Kidney (tissue), 14 donors: ENCODE measurements around the gene CDKL4. TPM values are rescaled to one million over a fixed set of nuclear protein-coding genes. Genes with fewer than 3 reads are reported as not detected.
"Not testable (repeated sequence)": the region's sequence is repeated elsewhere in the genome, so short reads cannot be mapped to it uniquely, and the experiment has no call there.

Source experiments
- DNase-seq, 5 donors: peaks; one replicate each; pipeline ENCODE4 v3.0.0-alpha.2; 2013 to 2020
- FAIRE-seq: peaks from 2 replicates; lab custom pipeline; 2012; peaks lifted over from hg19 to GRCh38; lab: Jason Lieb, UNC
- H3K27ac ChIP-seq, 2 donors: one replicate each; pipeline ENCODE4 v1.7.0; 2013; ENCODE audit warnings: low read depth in 2 of 2, low read length in 2 of 2, inconsistent platforms in 1 of 2
- H3K27me3 ChIP-seq: one replicate; pipeline ENCODE4 v1.7.1; 2013; ENCODE audit warnings: low read length, inconsistent platforms; ENCODE audit not compliant: control insufficient read depth, insufficient read depth
- H3K36me3 ChIP-seq, 3 donors: one replicate each; pipeline versions ENCODE4 v1.7.0 to v1.7.1; 2013; ENCODE audit warnings: low read length in 3 of 3, control low read depth in 1 of 3, inconsistent platforms in 1 of 3; ENCODE audit not compliant: insufficient read depth in 3 of 3, control insufficient read depth in 2 of 3
- H3K4me1 ChIP-seq, 3 donors: one replicate each; pipeline versions ENCODE4 v1.7.0 to v1.7.1; 2013; ENCODE audit warnings: low read length in 3 of 3, inconsistent platforms in 1 of 3, low read depth in 1 of 3; ENCODE audit not compliant: control insufficient read depth in 2 of 3, insufficient read depth in 2 of 3
- H3K4me3 ChIP-seq, 3 donors: one replicate each; pipeline versions ENCODE4 v1.7.0 to v1.8.1; 2013; ENCODE audit warnings: low read length in 3 of 3, control low read depth in 1 of 3, inconsistent platforms in 1 of 3
- H3K9ac ChIP-seq, 3 donors: one replicate each; pipeline versions ENCODE4 v1.7.0 to v1.7.1; 2013; ENCODE audit warnings: low read length in 3 of 3, control low read depth in 1 of 3, inconsistent platforms in 1 of 3
- H3K9me3 ChIP-seq, 3 donors: one replicate each; pipeline versions ENCODE4 v1.7.0 to v1.7.1; 2013; ENCODE audit warnings: low read length in 3 of 3, control low read depth in 1 of 3, inconsistent platforms in 1 of 3; ENCODE audit not compliant: control insufficient read depth in 2 of 3, insufficient read depth in 1 of 3
- CTCF ChIP-seq: IDR thresholded peaks from 3 replicates; pipeline ENCODE4 v1.5.1; 2012; ENCODE audit warnings: mild to moderate bottlenecking, moderate library complexity, borderline replicate concordance; ENCODE audit not compliant: insufficient read depth; ENCODE audit errors: extremely low read depth
- intact Hi-C: fragments of 100-400 bp; cut with DNase I; formaldehyde crosslinking; loops from one replicate; pipeline ENCODE4 v1.11.1; 2022
- polyA plus RNA-seq: library from polyadenylated mRNA; stranded (reverse); fragments of 350-450 nt; fragmentation: Illumina TruSeq; extraction: RNeasy Lipid Tissue Mini Kit (QIAGEN cat#74804); gene quantifications from one replicate; pipeline ENCODE4 v1.2.3, GENCODE V29; 2014; ENCODE audit warnings: low read depth, low replicate concordance; ENCODE audit not compliant: insufficient read depth
- total RNA-seq: library from RNA; stranded (reverse); fragmentation: NEBNext Ultra II Directional; extraction: Animal tissue kit (Norgen Biotek cat#: 25700); gene quantifications from one replicate; pipeline ENCODE4 v1.2.1, GENCODE V29; 2021
- donor health status: control.
- donor health status: control.
- donor health status: control.
- donor health status: control.
- donor health status: control.
- donor health status: DM: yes; HTN: yes; CAD: no.
- donor health status: Normal renal cell carcinoma (clear cell type).

CDKL4 gene
- total and polyA plus RNA-seq, 2 donors from 2014 or later: 1.2 TPM; not detected in 1

GRCh38 chr2:39156107-39156506 lies 87.7 kb downstream of the CDKL4 start:
- peak; percentile 44 for FAIRE-seq
- no peak overlapping the region for H3K27ac ChIP-seq
- H3K9ac ChIP-seq: no peak overlapping the region
- no peaks in the 10 kb centered on the region for H3K4me1 ChIP-seq
- intact Hi-C loops: no loop called here
- no peaks in the 10 kb centered on the region for H3K9me3 ChIP-seq
- TF ChIP-seq CTCF: no peak
- no peak overlapping the region for H3K4me3 ChIP-seq
- no peaks in the 10 kb centered on the region for H3K27me3 ChIP-seq
- H3K36me3 ChIP-seq: no peaks in the 10 kb centered on the region
- DNase-seq: no peak

- H3K27me3 ChIP-seq, H3K36me3 ChIP-seq, FAIRE-seq, H3K9me3 ChIP-seq, H3K4me1 ChIP-seq, intact Hi-C loops, H3K4me3 ChIP-seq, H3K9ac ChIP-seq, H3K27ac ChIP-seq, DNase-seq: not testable (repeated sequence)
These were observed 88.2 kb downstream of the CDKL4 start for GRCh38 chr2:39155573-39155972.

GRCh38 chr2:39154944-39155343 lies 88.8 kb downstream of the CDKL4 start:
- Histone ChIP-seq H3K9ac (no peak overlapping the region), H3K27ac (no peak overlapping the region), H3K9me3 (no peaks in the 10 kb centered on the region), H3K27me3 (no peaks in the 10 kb centered on the region), H3K36me3 (no peaks in the 10 kb centered on the region), H3K4me3 (no peak overlapping the region), H3K4me1 (no peaks in the 10 kb centered on the region)
- TF ChIP-seq CTCF: no peak
- DNase-seq (no peak), FAIRE-seq (no peak)
- intact Hi-C loops: no loop called here

GRCh38 chr2:39153312-39153711 lies 90.5 kb downstream of the CDKL4 start:
- Histone ChIP-seq H3K4me3 (no peak overlapping the region), H3K27me3 (no peaks in the 10 kb centered on the region), H3K27ac (no peak overlapping the region), H3K9ac (no peak overlapping the region), H3K36me3 (no peaks in the 10 kb centered on the region), H3K4me1 (no peaks in the 10 kb centered on the region), H3K9me3 (no peaks in the 10 kb centered on the region)
- no peak for DNase-seq
- no peak for TF ChIP-seq CTCF
- FAIRE-seq: no peak
- intact Hi-C loops: no loop called here
